Stimulated activated memory B cell treated with anti-CD40 and anti-IgM and Interleukin-4, amounts not matched to agents 10 μg/mL and 1 μg/mL and 100 μg/mL, for 72 hours (primary cell): ENCODE data around the gene DPEP2.
"Not testable (repeated sequence)": the region's sequence is repeated elsewhere in the genome, so short reads cannot be mapped to it uniquely, and the experiment has no call there.

Source experiments
- ATAC-seq: fragments of 150-1000 bp; cut with Tn5 transposase; 2 replicates; pipeline ENCODE4 v1.10.0; 2021
- H3K27ac Mint-ChIP-seq: one replicate; pipeline ENCODE4 v1.8.0; 2022; ENCODE audit warnings: mild to moderate bottlenecking, mixed read lengths
- H3K27me3 Mint-ChIP-seq: one replicate; pipeline ENCODE4 v1.8.0; 2022; ENCODE audit warnings: mixed read lengths
- H3K36me3 Mint-ChIP-seq: one replicate; pipeline ENCODE4 v1.8.0; 2022; ENCODE audit warnings: mixed read lengths
- H3K4me1 Mint-ChIP-seq: one replicate; pipeline ENCODE4 v1.8.0; 2022; ENCODE audit warnings: mixed read lengths
- H3K4me3 Mint-ChIP-seq: one replicate; pipeline ENCODE4 v1.8.0; 2022; ENCODE audit warnings: mild to moderate bottlenecking, moderate library complexity, mixed read lengths
- H3K9me3 Mint-ChIP-seq: one replicate; pipeline ENCODE4 v1.8.0; 2022; ENCODE audit warnings: mixed read lengths

The DPEP2 gene, protein sequence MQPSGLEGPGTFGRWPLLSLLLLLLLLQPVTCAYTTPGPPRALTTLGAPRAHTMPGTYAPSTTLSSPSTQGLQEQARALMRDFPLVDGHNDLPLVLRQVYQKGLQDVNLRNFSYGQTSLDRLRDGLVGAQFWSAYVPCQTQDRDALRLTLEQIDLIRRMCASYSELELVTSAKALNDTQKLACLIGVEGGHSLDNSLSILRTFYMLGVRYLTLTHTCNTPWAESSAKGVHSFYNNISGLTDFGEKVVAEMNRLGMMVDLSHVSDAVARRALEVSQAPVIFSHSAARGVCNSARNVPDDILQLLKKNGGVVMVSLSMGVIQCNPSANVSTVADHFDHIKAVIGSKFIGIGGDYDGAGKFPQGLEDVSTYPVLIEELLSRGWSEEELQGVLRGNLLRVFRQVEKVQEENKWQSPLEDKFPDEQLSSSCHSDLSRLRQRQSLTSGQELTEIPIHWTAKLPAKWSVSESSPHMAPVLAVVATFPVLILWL

GRCh38 chr16:67998779-67999688 lies at the start of gene DPEP2:
Gene DPEP2 (minus strand): TSS chr16:67999484. CDS start chr16:67993212, 6,272 bp downstream.
- H3K36me3 Mint-ChIP-seq = not testable (repeated sequence)
- peak within 1 kb of the TSS; percentile 89 for H3K27ac Mint-ChIP-seq

GRCh38 chr16:68047987-68048386 lies 48.7 kb upstream of the DPEP2 start:
- H3K4me1 Mint-ChIP-seq = peaks cover 50% of the 10 kb centered on the region
- no peaks in the 10 kb centered on the region for H3K9me3 Mint-ChIP-seq
- H3K27ac Mint-ChIP-seq = peak overlapping the region; percentile 45
- H3K36me3 Mint-ChIP-seq = peaks cover 39% of the 10 kb centered on the region
- ATAC-seq = no peak
- H3K27me3 Mint-ChIP-seq = no peaks in the 10 kb centered on the region
- H3K4me3 Mint-ChIP-seq = no peak overlapping the region

More at GRCh38 chr16:67998779-67999688, at the start of gene DPEP2:
- peak within 1 kb of the TSS; percentile 79 for H3K4me3 Mint-ChIP-seq
- H3K9me3 Mint-ChIP-seq, H3K27me3 Mint-ChIP-seq: not testable (repeated sequence)
- H3K4me1 Mint-ChIP-seq = peaks cover 51% of the 10 kb centered on the region
- ATAC-seq = peak; percentile 95

- H3K27me3 Mint-ChIP-seq = no peaks in the 10 kb centered on the region
- H3K4me1 Mint-ChIP-seq = peaks cover 59% of the 10 kb centered on the region
- H3K9me3 Mint-ChIP-seq = no peaks in the 10 kb centered on the region
- no peak for ATAC-seq
- no peak overlapping the region for H3K4me3 Mint-ChIP-seq
- H3K27ac Mint-ChIP-seq = peak overlapping the region; percentile 54
- H3K36me3 Mint-ChIP-seq = peaks cover 27% of the 10 kb centered on the region
These were observed 46.8 kb upstream of the DPEP2 start for GRCh38 chr16:68046106-68046505.

- Mint-ChIP-seq H3K4me1 (peaks cover 71% of the 10 kb centered on the region), H3K36me3 (no peaks in the 10 kb centered on the region), H3K27ac (peak overlapping the region; percentile 44), H3K9me3 (no peaks in the 10 kb centered on the region), H3K27me3 (no peaks in the 10 kb centered on the region), H3K4me3 (no peak overlapping the region)
- ATAC-seq = no peak
These were observed 42.5 kb upstream of the DPEP2 start for GRCh38 chr16:68041783-68042182.

DNA sequence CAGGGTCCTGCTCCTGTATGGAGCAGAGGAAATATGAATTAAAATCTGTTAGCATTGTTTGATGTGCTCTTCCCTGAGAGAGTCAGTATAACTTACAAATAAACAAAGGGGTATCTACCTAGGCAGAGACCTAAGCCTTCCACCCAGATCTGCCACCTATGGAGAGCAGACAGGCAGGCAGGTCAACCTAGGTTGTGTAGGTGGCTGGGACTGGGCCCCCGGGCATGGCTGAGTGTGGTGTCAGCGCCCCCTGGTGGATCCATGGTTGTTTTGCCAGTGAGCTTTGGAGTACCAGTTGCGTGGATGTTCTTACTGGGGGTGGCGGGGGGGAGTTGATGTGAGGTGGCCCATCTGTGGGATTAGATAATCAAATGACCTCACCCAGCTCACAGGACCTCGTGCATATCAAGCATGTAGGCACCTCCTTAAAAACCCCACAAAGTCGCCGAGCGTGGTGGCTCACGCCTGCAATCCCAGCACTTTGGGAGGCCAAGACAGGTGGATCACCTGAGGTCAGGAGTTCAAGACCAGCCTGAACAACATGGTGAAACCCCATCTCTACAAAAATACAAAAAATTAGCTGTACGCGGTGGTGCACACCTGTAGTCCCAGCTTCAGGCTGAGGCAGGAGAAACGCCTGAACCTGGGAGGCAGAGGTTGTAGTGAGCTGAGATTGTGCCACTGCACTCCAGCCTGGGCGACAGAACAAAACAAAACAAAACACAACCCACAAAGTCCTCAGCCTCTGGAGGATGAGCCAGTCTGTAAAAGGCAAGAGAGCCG lies 41.4 kb upstream of the DPEP2 start:
- ATAC-seq = peak; percentile 92
- Mint-ChIP-seq H3K9me3 (no peaks in the 10 kb centered on the region), H3K27ac (peak overlapping the region; percentile 94), H3K4me1 (peaks cover 65% of the 10 kb centered on the region), H3K27me3 (no peaks in the 10 kb centered on the region), H3K4me3 (peak overlapping the region; percentile 72), H3K36me3 (no peaks in the 10 kb centered on the region)

- ATAC-seq = peak; percentile 64
These were observed 38.7 kb upstream of the DPEP2 start for GRCh38 chr16:68037841-68038597.

GRCh38 chr16:68035227-68035626 lies 35.9 kb upstream of the DPEP2 start:
- Mint-ChIP-seq H3K4me3 (no peak overlapping the region), H3K9me3 (no peaks in the 10 kb centered on the region), H3K27ac (no peak overlapping the region), H3K36me3 (peaks cover 12% of the 10 kb centered on the region), H3K27me3 (no peaks in the 10 kb centered on the region), H3K4me1 (peaks cover 41% of the 10 kb centered on the region)
- ATAC-seq = no peak

More at GRCh38 chr16:68037841-68038597, 38.7 kb upstream of the DPEP2 start:
- Mint-ChIP-seq H3K4me3 (peak overlapping the region; percentile 90), H3K4me1 (peaks cover 50% of the 10 kb centered on the region), H3K27me3 (no peaks in the 10 kb centered on the region), H3K27ac (peak overlapping the region; percentile 94), H3K9me3 (no peaks in the 10 kb centered on the region), H3K36me3 (no peaks in the 10 kb centered on the region)

- ATAC-seq = no peak
- Mint-ChIP-seq H3K4me1 (peaks cover 24% of the 10 kb centered on the region), H3K27me3 (no peaks in the 10 kb centered on the region), H3K36me3 (peaks cover 20% of the 10 kb centered on the region), H3K27ac (no peak overlapping the region), H3K4me3 (no peak overlapping the region), H3K9me3 (no peaks in the 10 kb centered on the region)
These were observed 33.8 kb upstream of the DPEP2 start for GRCh38 chr16:68033101-68033500.

- H3K4me3 Mint-ChIP-seq = no peak overlapping the region
- H3K4me1 Mint-ChIP-seq = peaks cover 22% of the 10 kb centered on the region
- no peaks in the 10 kb centered on the region for H3K9me3 Mint-ChIP-seq
- H3K27ac Mint-ChIP-seq = peak overlapping the region; percentile 35
- peaks cover 28% of the 10 kb centered on the region for H3K36me3 Mint-ChIP-seq
- no peak for ATAC-seq
- H3K27me3 Mint-ChIP-seq = no peaks in the 10 kb centered on the region
These were observed 32.7 kb upstream of the DPEP2 start for GRCh38 chr16:68031951-68032350.

DNA sequence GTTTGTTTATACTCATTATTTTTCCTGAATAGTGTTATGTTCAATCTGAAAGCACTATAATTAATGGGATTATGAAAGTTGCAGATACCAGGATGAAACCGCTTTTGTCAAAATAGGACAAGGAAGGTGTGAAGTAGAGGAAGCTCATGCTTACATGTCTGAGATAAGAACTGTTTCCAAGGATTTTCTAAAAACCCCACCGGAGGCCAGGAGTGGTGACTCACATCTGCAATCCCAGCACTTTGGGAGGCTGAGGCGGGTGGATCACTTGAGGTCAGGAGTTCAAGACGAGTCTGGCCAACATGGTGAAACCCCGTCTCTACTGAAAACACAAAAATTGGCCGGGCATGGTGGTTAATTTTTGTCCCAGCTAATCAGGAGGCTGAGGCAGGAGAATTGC lies 30.8 kb upstream of the DPEP2 start:
- H3K27ac Mint-ChIP-seq, H3K9me3 Mint-ChIP-seq, H3K4me3 Mint-ChIP-seq, ATAC-seq, H3K27me3 Mint-ChIP-seq: not testable (repeated sequence)
- Mint-ChIP-seq H3K4me1 (peaks cover 16% of the 10 kb centered on the region), H3K36me3 (peaks cover 28% of the 10 kb centered on the region)

GRCh38 chr16:68028996-68029395 lies 29.7 kb upstream of the DPEP2 start:
- H3K27ac Mint-ChIP-seq = no peak overlapping the region

DNA sequence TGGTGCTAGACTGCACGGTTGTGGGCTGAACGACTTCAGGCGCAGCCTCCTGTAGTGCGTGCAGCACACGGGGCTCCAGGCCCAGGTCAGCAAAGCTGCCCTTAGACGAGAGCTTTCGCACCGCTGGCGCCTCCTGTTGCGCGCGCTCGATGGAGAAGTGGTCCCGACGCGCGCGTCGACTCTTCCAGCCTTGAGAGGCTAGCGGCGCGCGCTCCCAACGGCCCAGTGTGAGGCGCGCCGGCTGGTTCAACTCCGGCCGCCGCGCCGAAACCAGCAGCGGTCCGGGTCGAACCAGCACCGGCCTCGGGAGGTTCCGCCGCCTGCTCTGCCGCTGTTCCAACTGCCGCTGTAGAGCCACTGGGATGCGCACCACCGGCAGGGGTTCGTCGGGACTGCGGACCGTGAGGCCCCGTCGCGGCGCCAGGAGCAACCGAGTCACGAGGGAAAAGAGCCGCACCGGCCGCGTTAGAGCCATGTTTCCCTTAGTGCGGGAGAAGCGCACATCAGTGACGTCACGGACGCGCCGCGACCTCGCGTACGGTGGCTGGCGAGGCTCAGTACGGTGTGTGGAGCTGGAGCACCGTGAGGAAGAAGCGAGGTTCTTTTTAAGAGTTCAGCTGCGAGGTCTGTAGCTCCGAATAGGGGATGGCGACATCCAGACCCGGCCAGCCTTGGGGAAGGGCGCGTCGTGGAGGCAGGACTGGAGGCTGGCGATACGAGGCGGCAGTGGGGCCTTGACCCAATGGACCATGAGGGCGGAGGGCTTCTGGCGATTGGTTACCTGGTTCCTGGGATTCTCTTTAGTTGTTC lies 23.6 kb upstream of the DPEP2 start, which contains the start of the genes DDX28 and DUS2:
Gene DDX28 (minus strand): TSS at position 505 of the 810 bp plus-strand sequence. CDS start 30 bp downstream, at position 475.
Gene DUS2 (plus strand): TSS at position 557 of the 810 bp plus-strand sequence. CDS start 14,740 bp downstream, outside the sequence.
- H3K4me1 Mint-ChIP-seq = peaks cover 36% of the 10 kb centered on the region
- H3K9me3 Mint-ChIP-seq = no peaks in the 10 kb centered on the region

More at GRCh38 chr16:68028996-68029395, 29.7 kb upstream of the DPEP2 start:
- H3K27me3 Mint-ChIP-seq = no peaks in the 10 kb centered on the region
- no peak overlapping the region for H3K4me3 Mint-ChIP-seq
- peaks cover 28% of the 10 kb centered on the region for H3K36me3 Mint-ChIP-seq
- ATAC-seq = no peak
- peaks cover 22% of the 10 kb centered on the region for H3K4me1 Mint-ChIP-seq
- H3K9me3 Mint-ChIP-seq = no peaks in the 10 kb centered on the region

DNA sequence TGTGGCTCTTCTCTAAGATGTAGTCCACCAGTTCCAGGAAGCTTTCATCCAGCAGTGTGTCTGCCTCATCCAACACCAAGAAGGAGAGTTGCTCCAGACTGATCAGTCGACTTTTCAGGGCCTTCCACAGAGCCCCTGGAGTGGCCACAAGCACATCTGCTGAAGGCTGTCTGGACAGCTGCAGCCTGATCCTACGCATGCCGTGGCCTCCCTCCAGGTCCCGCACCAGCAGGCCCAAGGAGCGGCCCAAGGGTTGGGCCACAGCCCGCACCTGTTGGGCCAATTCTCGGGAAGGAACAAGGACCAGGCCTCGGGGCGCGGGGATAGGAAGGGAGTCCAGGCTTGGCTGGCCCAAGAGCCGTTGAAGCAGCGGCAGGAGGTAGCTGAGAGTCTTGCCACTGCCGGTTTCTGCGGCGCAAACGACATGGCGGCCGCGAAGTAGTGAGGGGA lies 23.0 kb upstream of the DPEP2 start:
- Mint-ChIP-seq H3K9me3 (no peaks in the 10 kb centered on the region), H3K27me3 (no peaks in the 10 kb centered on the region), H3K27ac (peak overlapping the region; percentile 86), H3K4me3 (peak overlapping the region; percentile 91), H3K36me3 (peaks cover under 1% of the 10 kb centered on the region), H3K4me1 (peaks cover 30% of the 10 kb centered on the region)
- ATAC-seq = peak; percentile 8

More for the DNA sequence above, 23.6 kb upstream of the DPEP2 start, which contains the start of the genes DDX28 and DUS2:
- peak; percentile 94 for ATAC-seq
- Mint-ChIP-seq H3K27ac (peak within 1 kb of the TSS; percentile 86), H3K36me3 (peaks cover 7% of the 10 kb centered on the region), H3K4me3 (peak within 1 kb of the TSS; percentile 91), H3K27me3 (no peaks in the 10 kb centered on the region)
